Activated CD8-positive, alpha-beta memory T cell treated with anti-CD3 and anti-CD28 coated beads, Interleukin-2, amount 50 U/mL, for 24 hours (primary cell): Measurements from ENCODE around the gene JAML.
A peak's percentile ranks its signal among the peaks of the same experiment; 100 is the strongest.

Source experiments
- DNase-seq: peaks from one replicate; pipeline ENCODE4 v3.0.0-alpha.2; 2020; ENCODE audit errors: extremely low read depth

The JAML gene

DNA sequence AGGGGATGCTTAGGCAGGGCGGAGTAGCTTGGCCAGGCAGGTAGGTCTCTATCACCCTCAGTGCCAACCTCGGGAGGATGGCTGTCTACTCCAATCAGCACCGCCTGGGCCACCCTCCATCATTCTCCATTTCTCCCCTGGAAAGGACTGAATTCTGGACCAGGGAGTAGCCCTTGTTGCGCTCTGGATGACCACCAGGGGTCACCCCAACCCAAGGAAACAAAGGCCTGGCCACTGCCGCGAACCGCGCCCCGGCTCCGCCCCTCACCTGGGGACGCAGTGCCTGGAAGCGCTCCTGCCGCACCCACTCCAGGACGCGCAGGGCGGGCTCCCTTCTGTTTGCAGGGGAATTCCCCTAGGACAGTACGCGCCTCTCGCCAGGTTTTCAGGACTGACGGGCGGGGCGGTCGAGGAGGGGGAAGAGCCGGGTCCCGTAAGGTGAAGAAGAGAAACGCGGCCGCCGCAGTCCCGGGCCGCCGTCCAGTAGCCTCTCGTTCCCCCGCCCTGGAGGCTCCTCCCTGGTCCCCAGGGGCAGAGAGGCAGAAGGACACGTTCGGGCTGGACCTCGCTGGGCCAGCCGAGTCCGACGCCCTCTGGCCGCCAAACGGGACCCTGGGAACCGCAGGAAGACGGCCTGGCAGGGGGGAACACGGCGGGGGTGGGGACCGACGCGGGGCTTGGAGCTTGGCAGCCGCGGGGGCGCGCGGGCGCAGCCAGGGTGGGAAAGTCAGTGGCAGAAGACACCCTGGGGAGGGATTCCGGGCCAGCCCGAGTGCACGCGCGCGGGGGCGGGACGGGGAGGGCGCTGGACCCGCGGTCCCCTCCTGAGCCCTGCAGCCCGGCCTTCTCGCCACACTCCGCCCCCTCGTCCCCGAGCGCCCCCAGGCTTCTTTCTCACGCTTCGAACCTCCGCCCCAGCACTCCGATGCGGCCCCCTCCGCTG, 79.3 kb downstream of the JAML start:
- peak; percentile 58 for DNase-seq

DNA sequence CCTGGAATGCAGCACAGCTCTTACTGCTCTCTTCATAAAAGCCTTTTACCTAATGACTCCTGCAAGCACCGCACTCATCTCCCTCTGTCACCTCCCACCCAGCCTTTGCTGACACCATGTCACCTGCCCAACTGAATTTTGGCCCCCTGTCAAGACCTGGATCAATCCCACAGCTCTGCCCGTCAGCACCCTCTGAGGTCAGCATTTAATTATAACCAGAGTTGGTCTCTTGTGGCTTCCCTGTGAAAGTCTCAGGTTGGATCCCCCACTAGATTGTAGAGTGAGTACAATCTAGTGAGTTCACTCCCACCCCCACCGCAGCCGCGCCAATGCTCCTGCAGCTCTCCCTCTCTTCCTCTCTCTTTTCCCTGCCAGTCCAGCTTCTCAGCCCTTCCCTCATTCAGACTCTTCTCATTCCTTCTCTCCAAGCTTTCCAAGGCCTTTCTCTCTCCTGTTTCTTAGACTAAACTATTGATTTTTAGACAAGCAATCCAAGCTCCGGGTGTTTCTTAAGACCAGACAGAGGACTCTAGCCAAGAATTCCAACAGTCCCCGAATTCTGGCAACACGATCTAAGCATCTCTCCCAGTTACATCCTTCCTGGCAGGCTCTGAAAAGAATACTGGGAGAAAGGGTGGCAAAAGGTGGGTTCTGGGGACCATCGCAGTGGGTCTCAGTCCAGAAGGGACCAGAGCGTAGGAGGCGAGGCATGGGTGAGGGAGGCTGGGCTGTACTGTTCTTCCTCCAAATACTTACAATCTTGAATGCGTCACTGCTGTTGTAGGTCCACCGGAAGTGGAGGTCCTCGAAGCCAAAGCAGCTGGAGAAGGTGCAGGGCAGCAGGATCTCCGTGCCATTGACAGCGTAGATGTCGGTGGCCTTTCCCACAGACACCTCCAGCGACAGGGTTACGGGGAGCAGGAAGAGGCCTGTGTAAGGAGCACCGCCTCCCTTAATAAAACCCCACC, 80.2 kb downstream of the JAML start:
- DNase-seq: no peak
